K562 (cell line): Measurements from ENCODE around the gene PREX1. TPM values are rescaled to one million over a fixed set of nuclear protein-coding genes. Genes with fewer than 3 reads are reported as not detected.
A peak's percentile ranks its signal among the peaks of the same experiment; 100 is the strongest.

Source experiments
- ATAC-seq: fragments of 200-7000 bp; cut with Tn5 transposase; 3 replicates; pipeline ENCODE4 v1.9.1; 2020; ENCODE audit warnings: moderate library complexity
- BruUV-seq: library from RNA; stranded (reverse); fragments of 400-500 nt; replicated peaks from 2 replicates; lab custom pipeline; 2021; lab: Mats Ljungman, UMichigan
- CTCF ChIA-PET: fragments of 300-600 bp; formaldehyde crosslinking; extraction: SDS; loops from one replicate; lab custom pipeline; 2021; ENCODE audit warnings: low intra/inter-chr PET ratio; lab: Yijun Ruan, JAX
- POLR2A ChIA-PET: fragments of 300-600, 350-650 bp; sonication (Branson Sonifier 250); formaldehyde crosslinking; extraction: SDS; loops from one replicate; lab custom pipeline; 2021; ENCODE audit warnings: antibody characterized with exemption, inconsistent platforms; lab: Yijun Ruan, JAX
- DNase-seq, 4 experiments: peaks; one replicate each; pipeline versions ENCODE4 v3.0.0 to v3.0.0-alpha.2; 2011 to 2018; ENCODE audit warnings: low spot score in 3 of 4, mixed read lengths in 3 of 4; ENCODE audit errors: extremely low read depth in 1 of 4
- FAIRE-seq: peaks from 2 replicates; lab custom pipeline; 2011; peaks lifted over from hg19 to GRCh38; lab: Jason Lieb, UNC
- H2AFZ ChIP-seq: 2 replicates; pipeline ENCODE4 v1.6.0; 2011; ENCODE audit warnings: low read depth, low read length, control low read depth, inconsistent platforms
- H3K27ac ChIP-seq: fragments of 200-600 bp; 3 replicates; pipeline ENCODE4 v1.8.0; 2011; ENCODE audit warnings: low read depth, mild to moderate bottlenecking, control low read depth, inconsistent platforms, low read length, moderate library complexity, mixed read lengths; ENCODE audit errors: extremely low read depth
- H3K27me3 ChIP-seq, 2 experiments: fragments of 300-600 bp in 1 of 2; 2 replicates in 1 of 2; 3 replicates in 1 of 2; pipeline versions ENCODE4 v1.6.0 to v1.8.0; 2011; ENCODE audit warnings: inconsistent platforms in 2 of 2, low read length in 2 of 2, mild to moderate bottlenecking in 1 of 2, mixed read lengths in 1 of 2, moderate library complexity in 1 of 2; ENCODE audit not compliant: control insufficient read depth in 2 of 2, insufficient read depth in 2 of 2
- H3K36me3 ChIP-seq: fragments of 300-600 bp; 3 replicates; pipeline ENCODE4 v1.8.0; 2011; ENCODE audit warnings: mild to moderate bottlenecking, low read length, inconsistent platforms; ENCODE audit not compliant: control insufficient read depth, insufficient read depth
- H3K4me1 ChIP-seq, 2 experiments: fragments of 200-600 bp in 1 of 2; replicated peaks in 1 of 2; 2 replicates in 1 of 2; 3 replicates in 1 of 2; pipeline versions ENCODE4 v1.5.1 to v1.8.0; 2011; ENCODE audit warnings: inconsistent platforms in 2 of 2, low read length in 2 of 2, mild to moderate bottlenecking in 1 of 2, mixed read lengths in 1 of 2, moderate library complexity in 1 of 2; ENCODE audit not compliant: control insufficient read depth in 2 of 2, insufficient read depth in 2 of 2
- H3K4me2 ChIP-seq: 2 replicates; pipeline ENCODE4 v1.6.1; 2011; ENCODE audit warnings: low read length, control low read depth, inconsistent platforms, mixed read lengths; ENCODE audit not compliant: insufficient read depth
- H3K4me3 ChIP-seq: fragments of 200-600 bp; sonication (generic), shearing (Covaris generic); 2 replicates; pipeline ENCODE4 v1.5.1; 2016; ENCODE audit warnings: control low read depth, inconsistent platforms
- H3K79me2 ChIP-seq: fragments of 200-600 bp; 3 replicates; pipeline ENCODE4 v1.8.0; 2011; ENCODE audit warnings: low read length, inconsistent platforms; ENCODE audit not compliant: control insufficient read depth, insufficient read depth
- H3K9ac ChIP-seq, 2 experiments: 2 replicates each; pipeline versions ENCODE4 v1.6.0 to v1.6.1; 2011; ENCODE audit warnings: low read depth in 2 of 2, low read length in 2 of 2, control low read depth in 1 of 2, inconsistent platforms in 1 of 2, mild to moderate bottlenecking in 1 of 2, mixed read lengths in 1 of 2; ENCODE audit not compliant: insufficient read depth in 1 of 2
- H3K9me1 ChIP-seq: one replicate; pipeline ENCODE4 v1.6.0; 2011; ENCODE audit warnings: inconsistent platforms, mild to moderate bottlenecking, low read length, moderate library complexity; ENCODE audit not compliant: control insufficient read depth, insufficient read depth
- H3K9me3 ChIP-seq: replicated peaks from 2 replicates; pipeline ENCODE4 v1.5.1; 2011; ENCODE audit warnings: low read depth, low read length, inconsistent platforms; ENCODE audit not compliant: control insufficient read depth, insufficient read depth
- H4K20me1 ChIP-seq: replicated peaks from 2 replicates; pipeline ENCODE4 v1.6.1; 2011; ENCODE audit warnings: low read length, inconsistent platforms, mixed read lengths; ENCODE audit not compliant: control insufficient read depth, insufficient read depth
- ETS1 ChIP-seq: conservative IDR thresholded peaks from 2 replicates; pipeline ENCODE4 v1.6.1; 2011; ENCODE audit warnings: low read depth, mild to moderate bottlenecking, low read length; ENCODE audit not compliant: control insufficient read depth
- ZNF24 ChIP-seq: fragments of 450-650 bp; IDR thresholded peaks from 2 replicates; pipeline ENCODE4 v1.6.1; 2016
- WGBS: fragments of 100-300 bp; shearing (Covaris generic); methylation state at CpG from one replicate; pipeline ENCODE4 v1.1.6; 2016; ENCODE audit warnings: low coverage, mixed read lengths; ENCODE audit not compliant: insufficient coverage; ENCODE audit errors: missing lambda C conversion rate; 5-methylcytosine and 5-hydroxymethylcytosine counted together
- in situ Hi-C: fragments of 300-500 bp; cut with MboI; formaldehyde crosslinking; loops from 4 replicates; pipeline ENCODE4 v1.15.0; 2018; ENCODE audit warnings: inconsistent platforms, mixed read lengths
- intact Hi-C: fragments of 100-400 bp; cut with micrococcal nuclease; formaldehyde crosslinking; loops from 2 replicates; pipeline ENCODE4 v1.14.2; 2022
- polyA plus RNA-seq, 8 experiments: library from polyadenylated mRNA; depleted of rRNA in 4 of 8; stranded (reverse) in 5 of 8; unstranded in 3 of 8; fragments of >200 nt; fragmentation: Nextera tagmentation in 2 of 8; fragmentation: Illumina TruSeq in 1 of 8; extraction: Ambion mirVana in 2 of 8; extraction: Trizol in 1 of 8; gene quantifications; 2 replicates each; pipeline versions ENCODE4 v1.2.1 to v1.2.3, GENCODE V29; 2011 to 2014; ENCODE audit warnings: inconsistent platforms in 1 of 8, missing spikeins in 1 of 8
- total RNA-seq, 7 experiments: library from RNA; depleted of rRNA in 6 of 7; stranded (reverse); fragments of >200 nt in 6 of 7; fragmentation: Illumina TruSeq in 2 of 7; extraction: Trizol in 2 of 7; gene quantifications; 2 replicates each; pipeline versions ENCODE4 v1.2.1 to v1.2.3, GENCODE V29; 2011 to 2021; ENCODE audit warnings: low replicate concordance in 1 of 7

PREX1 gene
- total and polyA plus RNA-seq, 9 of the 15 experiments (the other 6 are each of a cell fraction or from before 2014, with no cell fraction given) = 0.37 to 10.4 (median 4.8) TPM

GRCh38 chr20:48720256-48720985, 107.4 kb downstream of the PREX1 start:
- ATAC-seq (no peak), FAIRE-seq (no peak), DNase-seq (no peak)
- H4K20me1 ChIP-seq = peaks cover 4% of the 10 kb centered on the region; the same call in 1 of the 2 replicates
- CTCF ChIA-PET = no interaction called here
- no TSS peak for BruUV-seq
- H3K4me2 ChIP-seq = no peak overlapping the region
- no peak overlapping the region for H3K4me3 ChIP-seq
- no peak overlapping the region for H2AFZ ChIP-seq
- peaks cover 6 to 13% of the 10 kb centered on the region in 2 experiments; a peak in 4 of 5 replicates for H3K4me1 ChIP-seq
- in situ Hi-C loops (no loop called here), intact Hi-C loops (no loop called here)
- no peaks in the 10 kb centered on the region for H3K9me1 ChIP-seq
- 27% methylated on average over 13 of the region's 13 CpGs for WGBS
- POLR2A ChIA-PET = no interaction called here
- H3K9me3 ChIP-seq = no peaks in the 10 kb centered on the region
- H3K27me3 ChIP-seq = no peaks in the 10 kb centered on the region
- H3K9ac ChIP-seq = no peak overlapping the region
- H3K36me3 ChIP-seq = no peaks in the 10 kb centered on the region; the same call in 2 of the 3 replicates
- no peak overlapping the region for H3K27ac ChIP-seq
- TF ChIP-seq ZNF24 (peak; percentile 78), ETS1 (no peak)
- H3K79me2 ChIP-seq = no peaks in the 10 kb centered on the region
